Stimulated activated CD4-positive, alpha-beta T cell treated with anti-CD3 and anti-CD28 coated beads, TNF-alpha, amount 100 ng/mL, for 4 hours (primary cell): ENCODE measurements around the gene TMEM273.

Experiments used
- DNase-seq, 3 experiments: peaks; one replicate each; pipeline ENCODE4 v3.0.0-alpha.2; 2020; ENCODE audit warnings: low read depth in 3 of 3

The TMEM273 gene

DNA sequence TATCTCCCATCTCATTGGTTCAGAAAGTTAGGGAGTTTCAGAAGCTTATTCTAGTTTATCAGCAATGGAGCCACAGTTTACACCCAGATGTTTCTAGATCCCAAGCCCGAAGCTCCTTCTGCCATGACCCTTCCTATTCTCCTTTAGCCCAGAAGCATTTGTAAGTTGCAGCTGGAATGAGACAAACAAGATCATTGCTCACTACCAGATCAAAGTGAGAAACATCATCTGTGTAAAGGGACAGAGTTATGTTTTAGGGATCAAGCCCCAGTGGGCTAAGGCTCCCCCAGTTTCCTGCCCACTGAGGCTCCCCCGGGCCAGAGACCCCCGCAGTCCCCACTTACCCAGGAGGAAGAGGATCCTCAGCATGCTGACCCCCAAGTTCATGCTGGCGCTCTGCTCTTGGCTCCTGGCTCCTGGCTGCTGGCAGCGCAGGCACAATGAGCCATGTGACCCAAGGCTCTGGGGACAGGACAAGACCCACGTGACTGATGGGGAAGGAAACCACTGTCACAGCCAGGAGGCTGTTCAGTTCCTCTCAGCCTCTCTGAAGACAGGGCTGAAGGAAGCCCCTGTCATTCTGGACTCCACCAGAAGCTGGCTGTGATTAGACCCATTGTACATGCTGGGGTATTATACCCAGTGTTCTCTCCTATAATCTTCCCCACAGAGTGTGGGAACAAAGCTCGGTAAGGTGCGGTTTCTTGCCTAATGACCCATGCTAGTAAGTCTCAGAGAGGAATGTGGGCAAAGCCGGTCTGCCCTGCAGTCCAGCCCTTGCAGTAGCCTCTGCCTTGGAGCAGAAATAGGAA is at the start of gene TMEM273:
TSS of gene TMEM273 (minus strand) at position 442 of the 812 bp plus-strand sequence. CDS start at position 387, 55 bp downstream.
- no peak for DNase-seq

GRCh38 chr10:49237985-49238384 is 49.8 kb upstream of the TMEM273 start:
- DNase-seq = no peak

DNA sequence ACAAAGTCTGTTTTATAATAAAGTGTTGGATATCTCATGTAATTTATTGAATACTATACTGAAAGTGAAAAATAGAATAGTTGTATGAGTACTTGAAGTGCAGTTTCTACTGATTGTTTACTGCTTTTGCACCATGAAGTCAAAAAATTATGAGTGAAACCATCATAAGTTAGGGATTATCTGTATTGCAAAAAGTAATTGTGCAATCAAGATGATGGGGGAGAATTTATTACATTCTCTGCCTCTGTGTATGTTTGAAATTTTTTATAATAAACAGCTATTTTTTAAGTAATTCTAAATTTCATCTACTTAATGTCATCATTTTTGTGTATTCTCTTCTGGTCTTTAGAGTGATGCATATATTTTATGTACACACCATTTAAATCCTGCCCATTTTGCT is 47.2 kb upstream of the TMEM273 start:
- DNase-seq = no peak

DNA sequence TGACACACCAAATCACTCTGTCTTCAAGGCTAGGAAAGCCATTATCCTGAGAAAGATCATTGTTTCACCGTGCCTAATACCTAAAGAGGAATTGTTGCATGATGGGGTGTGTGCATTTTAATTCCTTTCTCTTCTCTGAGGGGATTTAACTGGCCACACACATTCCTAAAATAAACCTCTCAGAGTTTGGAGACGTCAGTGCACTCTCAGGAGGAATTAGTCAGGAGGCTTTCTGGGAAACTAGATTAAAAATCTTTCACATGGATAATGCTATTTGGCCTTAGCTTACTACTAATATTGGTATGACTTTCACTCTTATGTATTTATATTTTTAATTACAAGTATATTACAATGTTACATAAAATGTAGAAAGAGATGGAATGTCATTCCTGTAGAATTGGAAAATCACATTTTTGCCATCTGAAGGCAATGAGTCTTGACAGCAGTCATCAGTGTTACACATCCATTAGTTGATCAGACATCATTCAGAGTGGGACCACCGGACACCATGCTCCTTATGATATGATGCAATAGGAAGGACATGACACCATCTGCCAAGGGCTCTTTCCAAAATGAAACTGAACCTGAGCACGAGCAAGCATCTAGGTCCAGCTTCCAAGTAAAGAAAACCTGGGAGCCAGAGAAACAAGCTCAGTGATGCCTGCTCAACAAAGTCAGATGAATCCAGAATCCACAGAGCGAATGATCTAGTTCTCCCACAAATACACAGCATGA is 43.1 kb upstream of the TMEM273 start:
- DNase-seq = no peak

DNA sequence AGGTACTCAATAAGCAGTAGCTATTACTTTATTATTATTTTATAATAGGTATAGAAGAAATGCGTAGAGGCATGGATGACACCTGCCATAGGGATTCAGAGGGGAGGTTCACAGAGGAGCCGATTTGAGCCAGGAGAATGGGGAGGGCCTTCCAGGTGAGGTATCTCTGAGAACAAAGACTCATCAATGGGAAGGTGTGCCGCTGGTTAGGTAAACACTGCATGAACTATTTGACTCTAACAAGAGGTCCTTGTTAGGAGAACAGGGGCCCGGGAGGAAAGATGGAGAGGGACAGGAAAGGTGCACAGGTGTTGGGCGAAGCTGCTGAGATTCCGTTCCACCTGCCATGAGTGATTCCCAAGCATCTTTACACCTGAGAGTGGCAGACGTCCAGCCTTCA is 41.8 kb upstream of the TMEM273 start:
- no peak for DNase-seq

DNA sequence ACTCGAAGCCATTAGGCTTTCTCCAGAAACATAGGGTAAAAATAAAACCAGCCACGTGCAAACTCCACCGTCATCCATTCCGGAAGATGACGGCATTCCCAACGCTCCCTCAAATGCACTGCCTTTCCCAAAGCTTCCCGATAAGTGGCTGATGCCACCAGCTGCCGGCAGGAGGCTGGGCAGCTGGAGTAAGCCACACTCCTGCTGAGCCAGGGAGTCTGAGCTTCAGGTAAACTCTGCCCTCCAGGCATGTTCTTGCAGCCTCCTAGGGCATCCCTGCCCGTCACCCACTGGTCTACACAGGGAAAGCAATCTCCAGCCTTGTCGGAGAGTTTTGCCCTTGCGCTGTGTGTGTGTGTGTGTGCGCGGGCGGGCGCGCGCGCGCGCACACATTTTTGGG is 40.5 kb upstream of the TMEM273 start:
- DNase-seq = no peak

- no peak for DNase-seq
These were observed 39.2 kb upstream of the TMEM273 start for GRCh38 chr10:49227406-49227805.

DNA sequence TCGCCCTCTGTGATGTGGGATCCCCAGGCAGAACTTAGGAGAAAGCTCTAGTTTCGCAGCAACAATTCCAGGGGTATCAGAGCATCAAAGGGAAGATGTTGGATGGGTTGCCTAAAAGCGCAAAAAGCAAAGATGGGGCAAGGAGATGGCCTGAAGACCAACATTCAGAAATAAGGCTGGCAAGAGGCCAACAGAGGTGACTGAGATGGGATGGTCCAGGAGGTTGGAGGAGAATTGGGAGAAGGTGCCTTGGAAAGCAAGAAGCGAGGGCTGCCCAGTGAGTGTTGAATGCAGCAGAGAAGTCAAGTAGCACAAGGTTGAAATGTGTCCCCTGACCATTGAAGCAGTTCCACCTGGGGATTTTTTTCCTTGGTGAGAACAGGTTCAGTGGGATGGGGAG is 38.4 kb upstream of the TMEM273 start:
- DNase-seq = no peak

GRCh38 chr10:49225218-49225876 is 37.2 kb upstream of the TMEM273 start:
- no peak for DNase-seq

DNA sequence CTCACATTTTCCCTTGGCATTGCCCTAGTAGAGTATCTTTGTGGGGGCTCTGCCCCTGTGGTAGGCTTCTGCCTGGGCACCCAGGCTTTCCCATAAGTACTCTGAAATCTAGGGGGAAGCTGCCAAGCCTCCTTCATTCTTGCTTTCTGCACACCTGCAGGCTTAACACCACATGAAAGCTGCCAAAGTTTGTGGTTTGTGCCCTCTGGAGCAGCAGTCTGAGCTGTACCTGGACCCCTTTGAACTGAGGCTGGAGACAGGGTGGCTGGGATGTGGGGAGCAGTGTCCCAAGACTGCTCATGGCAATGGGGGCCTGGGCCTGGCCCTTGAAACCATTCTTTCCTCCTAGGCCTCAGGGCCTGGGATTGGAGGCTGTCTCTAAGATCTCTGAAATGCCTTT is 35.0 kb upstream of the TMEM273 start:
- DNase-seq = no peak

- no peak for DNase-seq
These were observed 34.0 kb upstream of the TMEM273 start for GRCh38 chr10:49222170-49222569.

DNA sequence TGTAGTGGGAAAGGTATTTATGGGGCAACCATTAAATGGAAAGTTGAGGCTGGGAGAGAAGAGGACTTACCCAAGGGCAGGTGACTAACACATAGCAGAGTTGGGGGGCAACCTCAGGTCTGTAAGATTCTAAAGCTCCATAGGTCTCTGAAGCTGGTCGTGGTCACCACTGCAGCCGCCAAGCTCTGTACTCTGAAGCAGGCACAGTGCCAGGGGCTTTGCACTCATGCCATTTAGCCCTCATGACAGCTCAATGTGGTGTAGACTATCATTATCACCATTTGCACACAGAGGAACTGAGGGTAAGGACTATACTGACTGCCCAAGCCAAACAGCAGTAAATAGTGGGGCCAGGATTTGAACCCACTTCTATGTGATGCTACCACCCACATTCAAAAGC is 32.5 kb upstream of the TMEM273 start:
- DNase-seq = no peak

- DNase-seq = no peak
These were observed 31.8 kb upstream of the TMEM273 start for GRCh38 chr10:49220031-49220430.

DNA sequence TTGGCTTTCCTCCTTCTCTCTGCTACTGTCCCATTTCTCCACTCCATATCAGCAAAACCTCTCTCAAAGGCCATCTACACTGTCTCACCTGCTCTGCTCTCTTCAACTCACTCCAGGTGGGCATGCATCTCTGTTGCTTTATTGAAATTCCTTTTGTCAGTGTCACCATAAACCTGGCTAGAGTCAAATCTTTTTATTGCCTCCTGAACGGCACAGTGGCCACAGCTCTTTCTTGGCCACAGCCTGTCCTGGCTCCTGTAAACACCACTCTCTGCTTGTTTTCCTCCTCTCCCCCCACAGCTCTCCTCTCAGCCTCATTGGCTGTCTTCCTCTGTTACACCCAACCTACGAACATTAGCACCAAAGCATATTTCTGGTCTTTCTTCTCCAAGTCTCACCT is 31.1 kb upstream of the TMEM273 start:
- no peak for DNase-seq

- DNase-seq = no peak
These were observed 30.3 kb upstream of the TMEM273 start for GRCh38 chr10:49218480-49218879.

DNA sequence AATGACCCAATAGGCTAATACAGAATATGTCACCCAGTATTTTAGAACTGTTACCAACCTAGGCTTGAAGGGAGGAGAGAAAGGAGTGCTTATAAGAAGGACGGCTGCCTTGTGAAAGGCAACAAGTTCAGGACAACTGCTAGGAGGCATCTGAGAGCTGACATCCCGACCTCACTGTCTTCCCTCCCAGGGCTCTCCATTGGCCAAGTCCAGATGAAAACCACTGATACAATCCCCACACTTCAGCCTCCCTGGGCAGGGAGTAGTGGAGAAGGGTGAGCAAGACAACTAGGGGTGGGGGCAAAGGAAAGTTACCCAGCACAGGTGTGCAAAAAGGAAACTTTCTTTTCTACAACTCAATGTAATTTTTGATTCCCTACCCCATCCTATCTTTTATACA is 29.5 kb upstream of the TMEM273 start:
- DNase-seq = no peak

DNA sequence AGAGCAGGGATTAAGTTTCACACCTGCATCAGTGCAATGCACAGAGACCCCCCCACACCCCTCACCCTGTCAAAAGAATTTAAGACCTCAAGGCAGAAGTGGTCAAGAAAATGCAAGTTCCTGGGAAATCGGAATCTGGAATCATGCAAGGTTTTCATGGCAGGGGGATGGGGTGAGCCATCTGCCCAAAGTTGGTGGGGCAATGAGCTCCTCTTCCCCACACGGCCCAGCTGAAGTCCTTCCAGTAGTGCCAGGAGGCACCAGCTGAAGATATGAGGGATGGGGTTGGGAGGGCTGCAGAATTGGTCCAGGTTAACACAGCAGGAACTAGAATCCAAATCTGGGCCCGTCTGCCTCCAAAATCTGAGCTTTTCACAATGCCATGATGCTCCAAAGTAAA is 25.0 kb upstream of the TMEM273 start:
- DNase-seq = no peak

- DNase-seq = no peak
These were observed 24.6 kb upstream of the TMEM273 start for GRCh38 chr10:49212783-49213182.

DNA sequence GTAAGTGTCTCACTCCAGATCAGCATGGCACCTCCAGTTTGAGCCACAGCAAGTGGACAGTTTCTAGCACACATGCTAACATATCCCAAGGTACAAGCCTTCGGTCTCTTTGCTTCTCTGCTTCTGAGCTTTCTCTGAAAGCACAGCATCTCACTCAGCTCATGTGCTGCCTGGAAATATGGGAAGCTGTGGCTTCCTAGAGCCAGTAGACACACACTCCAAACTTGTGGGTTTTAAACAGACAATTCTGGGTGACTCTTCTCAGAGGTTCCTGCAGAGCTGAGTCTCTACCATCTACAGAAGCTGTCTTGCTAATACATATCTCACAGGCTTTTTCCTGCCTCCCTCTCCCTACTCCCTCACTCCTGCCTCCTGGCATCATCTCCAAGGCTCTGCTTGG is 23.9 kb upstream of the TMEM273 start:
- no peak for DNase-seq

DNA sequence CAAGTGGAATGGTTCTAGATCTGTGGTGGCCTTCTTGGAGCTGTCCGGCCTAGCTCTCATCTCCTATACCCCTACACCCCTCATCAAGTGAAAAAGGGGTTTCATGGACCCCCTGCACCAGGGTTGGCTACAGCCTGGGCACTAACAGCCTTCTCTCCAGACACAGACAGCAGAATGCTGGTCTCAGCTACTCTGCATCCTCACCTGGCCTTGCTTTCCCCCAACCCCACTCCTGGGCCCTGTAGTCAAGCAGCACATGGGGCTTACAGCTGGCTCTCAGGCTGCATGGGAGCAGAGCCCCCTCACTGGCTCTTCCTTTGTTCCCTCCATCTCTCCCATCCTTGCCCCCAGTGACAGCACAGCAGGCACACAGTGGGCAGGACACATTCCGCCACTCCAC is 20.8 kb upstream of the TMEM273 start:
- DNase-seq = no peak

GRCh38 chr10:49207936-49208487 is 19.8 kb upstream of the TMEM273 start:
- no peak for DNase-seq

DNA sequence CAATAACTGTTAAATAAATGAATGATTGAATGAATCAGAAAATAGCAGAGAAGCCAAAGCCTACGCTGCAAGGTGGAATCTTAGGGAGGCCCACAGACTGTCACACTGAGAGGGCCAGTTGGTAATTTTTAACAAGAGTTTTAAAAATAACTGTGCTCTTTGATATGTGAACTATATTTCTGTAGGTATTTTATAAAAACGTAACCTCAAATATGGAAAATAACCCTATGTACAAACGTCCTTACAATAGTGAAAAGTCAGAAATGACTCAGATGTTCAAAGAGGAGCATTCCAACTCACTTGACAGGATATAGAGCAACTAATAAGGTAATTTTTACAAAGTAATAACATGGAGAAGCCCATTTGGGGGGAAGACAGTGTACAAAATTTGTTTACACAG is 18.9 kb upstream of the TMEM273 start:
- DNase-seq = no peak
